Measurements from ENCODE around the gene TMEM115.
"Not testable (repeated sequence)": the region's sequence is repeated elsewhere in the genome, so short reads cannot be mapped to it uniquely, and the experiment has no call there.

TMEM115 gene

DNA sequence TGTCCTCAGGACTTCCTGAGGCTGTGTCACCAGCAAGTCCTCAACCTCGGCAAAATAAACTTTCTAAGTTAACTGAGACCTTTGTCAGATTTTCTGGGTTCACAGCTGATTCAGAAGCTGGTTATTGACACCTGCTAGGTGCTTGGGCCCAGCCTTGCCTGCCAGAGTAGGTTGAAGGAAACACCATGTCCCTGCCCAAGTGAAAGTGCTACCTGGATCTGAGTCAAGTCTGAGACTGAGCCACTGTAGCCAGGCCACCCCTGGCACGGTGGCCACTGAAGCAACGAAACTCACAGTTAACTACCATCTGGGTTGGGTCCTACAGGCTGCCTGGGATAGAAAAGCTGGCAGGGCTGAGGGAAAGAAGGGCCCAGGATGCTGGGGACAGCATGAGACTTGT, 45.0 kb downstream of the TMEM115 start:
- DNase-seq = no peak

DNA sequence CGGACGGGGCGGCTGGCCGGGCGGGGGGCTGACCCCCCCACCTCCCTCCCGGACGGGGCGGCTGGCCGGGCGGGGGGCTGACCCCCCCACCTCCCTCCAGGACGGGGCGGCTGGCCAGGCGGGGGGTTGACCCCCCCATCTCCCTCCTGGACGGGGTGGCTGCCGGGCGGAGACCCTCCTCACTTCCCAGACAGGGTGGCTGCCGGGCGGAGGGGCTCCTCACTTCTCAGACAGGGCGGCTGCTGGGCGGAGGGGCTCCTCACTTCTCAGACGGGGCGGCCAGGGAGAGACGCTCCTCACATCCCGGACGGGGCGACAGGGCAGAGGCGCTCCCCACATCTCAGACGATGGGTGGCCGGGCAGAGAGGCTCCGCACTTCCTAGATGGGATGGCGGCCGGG, 47.3 kb downstream of the TMEM115 start:
- not testable (repeated sequence) for DNase-seq

Measured in suppressor macrophage treated with lipopolysaccharide for 1 hour (primary cell).